GM18907 (cell line): ENCODE results near the gene PRPF38B.

ENCODE experiments used
- ATAC-seq: cut with Tn5 transposase; IDR thresholded peaks from one replicate; pipeline ENCODE4 v1.9.1; 2021; ENCODE audit warnings: mild to moderate bottlenecking, moderate library complexity; ENCODE audit not compliant: unreplicated experiment

Gene PRPF38B

GRCh38 chr1:108717774-108718316 is 25.7 kb downstream of the PRPF38B start:
- ATAC-seq = no peak

GRCh38 chr1:108718927-108719655 is 27.0 kb downstream of the PRPF38B start:
- no peak for ATAC-seq

- no peak for ATAC-seq
Observed at GRCh38 chr1:108719656-108720435, 27.7 kb downstream of the PRPF38B start.

- ATAC-seq = no peak
Observed at GRCh38 chr1:108722292-108722691, 30.2 kb downstream of the PRPF38B start.

GRCh38 chr1:108725906-108726305 is 33.8 kb downstream of the PRPF38B start:
- ATAC-seq = no peak

GRCh38 chr1:108728327-108728923 is 36.3 kb downstream of the PRPF38B start:
- no peak for ATAC-seq

- ATAC-seq = no peak
Observed at GRCh38 chr1:108729481-108729880, 37.4 kb downstream of the PRPF38B start.

GRCh38 chr1:108732398-108732797 is 40.3 kb downstream of the PRPF38B start:
- ATAC-seq = no peak

- no peak for ATAC-seq
Observed at GRCh38 chr1:108734171-108734865, 42.2 kb downstream of the PRPF38B start.

GRCh38 chr1:108742253-108742652 is 50.1 kb downstream of the PRPF38B start:
- ATAC-seq = no peak

- no peak for ATAC-seq
Observed at GRCh38 chr1:108745980-108746381, 53.9 kb downstream of the PRPF38B start.

- ATAC-seq = peak; percentile 94
Observed at GRCh38 chr1:108746382-108747170, 54.5 kb downstream of the PRPF38B start, which contains the start of gene STXBP3. STXBP3 (plus strand) TSS chr1:108746674; CDS start chr1:108746738, 64 bp downstream.

- peak; percentile 38 for ATAC-seq
Observed at GRCh38 chr1:108747171-108747850, 55.2 kb downstream of the PRPF38B start.

- ATAC-seq = no peak
Observed at GRCh38 chr1:108747898-108748297, 55.8 kb downstream of the PRPF38B start.

- ATAC-seq = no peak
Observed at GRCh38 chr1:108749081-108749480, 57.0 kb downstream of the PRPF38B start.

- no peak for ATAC-seq
Observed at GRCh38 chr1:108750476-108751181, 58.5 kb downstream of the PRPF38B start.
